ENCODE results near the gene DLG1.

DLG1 gene

GRCh38 chr3:197306374-197307086 is 8.1 kb upstream of the DLG1 start:
- H3K27ac ChIP-seq, result no peak overlapping the region

DNA sequence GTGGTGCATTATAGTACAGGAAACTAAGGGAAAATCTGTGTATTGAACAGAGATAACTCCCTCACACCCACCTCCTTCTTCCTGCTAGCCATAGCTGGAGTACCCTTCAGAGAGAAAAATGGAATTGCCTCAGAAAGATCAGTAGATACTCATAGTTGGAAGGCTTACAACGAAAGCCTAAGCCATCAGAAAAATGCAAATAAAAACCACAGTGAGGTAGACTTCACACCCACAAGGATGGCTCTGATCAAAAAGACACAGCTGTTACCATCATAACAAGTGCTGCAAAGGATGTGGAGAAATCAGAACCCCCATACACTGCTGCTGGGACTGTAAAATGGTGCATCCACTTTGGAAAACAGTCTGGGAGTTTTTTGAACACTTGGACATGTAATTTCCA is 7.4 kb upstream of the DLG1 start:
- Histone ChIP-seq H3K27me3 (peaks cover 21% of the 10 kb centered on the region), H3K36me3 (no peaks in the 10 kb centered on the region), H3K9me3 (no peaks in the 10 kb centered on the region), H3K4me3 (ENCODE audit: low read depth in 1 of 2, low read length in 1 of 2) (no peak overlapping the region), H3K4me1 (ENCODE audit: control insufficient read depth in 1 of 2, insufficient read depth in 1 of 2, low read depth in 1 of 2, low read length in 1 of 2) (no peaks in the 10 kb centered on the region), H3K27ac (no peak overlapping the region)
- TF ChIP-seq, protein P1, sequence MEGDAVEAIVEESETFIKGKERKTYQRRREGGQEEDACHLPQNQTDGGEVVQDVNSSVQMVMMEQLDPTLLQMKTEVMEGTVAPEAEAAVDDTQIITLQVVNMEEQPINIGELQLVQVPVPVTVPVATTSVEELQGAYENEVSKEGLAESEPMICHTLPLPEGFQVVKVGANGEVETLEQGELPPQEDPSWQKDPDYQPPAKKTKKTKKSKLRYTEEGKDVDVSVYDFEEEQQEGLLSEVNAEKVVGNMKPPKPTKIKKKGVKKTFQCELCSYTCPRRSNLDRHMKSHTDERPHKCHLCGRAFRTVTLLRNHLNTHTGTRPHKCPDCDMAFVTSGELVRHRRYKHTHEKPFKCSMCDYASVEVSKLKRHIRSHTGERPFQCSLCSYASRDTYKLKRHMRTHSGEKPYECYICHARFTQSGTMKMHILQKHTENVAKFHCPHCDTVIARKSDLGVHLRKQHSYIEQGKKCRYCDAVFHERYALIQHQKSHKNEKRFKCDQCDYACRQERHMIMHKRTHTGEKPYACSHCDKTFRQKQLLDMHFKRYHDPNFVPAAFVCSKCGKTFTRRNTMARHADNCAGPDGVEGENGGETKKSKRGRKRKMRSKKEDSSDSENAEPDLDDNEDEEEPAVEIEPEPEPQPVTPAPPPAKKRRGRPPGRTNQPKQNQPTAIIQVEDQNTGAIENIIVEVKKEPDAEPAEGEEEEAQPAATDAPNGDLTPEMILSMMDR (IDR thresholded peaks at IDR 0.05), result no peak

More at GRCh38 chr3:197306374-197307086, 8.1 kb upstream of the DLG1 start:
- no peaks in the 10 kb centered on the region for H3K9me3 ChIP-seq
- no peak overlapping the region for H3K4me3 ChIP-seq (ENCODE audit: low read depth in 1 of 2, low read length in 1 of 2)
- H3K4me1 ChIP-seq (ENCODE audit: control insufficient read depth in 1 of 2, insufficient read depth in 1 of 2, low read depth in 1 of 2, low read length in 1 of 2), result no peaks in the 10 kb centered on the region
- no peaks in the 10 kb centered on the region for H3K36me3 ChIP-seq
- H3K27me3 ChIP-seq, result peaks cover 19% of the 10 kb centered on the region
- TF ChIP-seq, protein P1 (IDR thresholded peaks at IDR 0.05), result no peak

DNA sequence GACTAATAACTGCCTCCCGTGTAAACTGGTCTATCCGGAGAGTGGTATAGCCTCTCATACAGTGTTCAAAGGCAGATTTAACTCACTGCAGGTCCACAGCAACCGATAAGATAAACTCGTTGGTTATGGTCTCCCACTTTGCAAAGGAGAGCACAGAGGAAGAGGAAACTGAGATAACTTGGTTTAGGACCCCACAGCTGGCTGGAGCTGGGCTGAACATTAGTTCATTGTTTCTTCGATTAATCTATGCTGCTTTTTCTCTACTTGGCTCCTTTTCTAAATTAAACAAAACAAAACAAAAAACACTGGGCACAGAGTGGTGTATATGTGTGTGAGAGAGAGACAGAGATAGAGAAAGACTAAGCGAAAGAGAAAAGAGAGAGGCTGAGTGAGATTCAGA is 5.0 kb upstream of the DLG1 start:
- no peak overlapping the region for H3K4me3 ChIP-seq (ENCODE audit: low read depth in 1 of 2, low read length in 1 of 2)
- H3K4me1 ChIP-seq (ENCODE audit: control insufficient read depth in 1 of 2, insufficient read depth in 1 of 2, low read depth in 1 of 2, low read length in 1 of 2), result peaks cover 9 to 12% of the 10 kb centered on the region in 2 experiments
- no peaks in the 10 kb centered on the region for H3K36me3 ChIP-seq
- no peaks in the 10 kb centered on the region for H3K9me3 ChIP-seq
- peaks cover 41% of the 10 kb centered on the region for H3K27me3 ChIP-seq
- TF ChIP-seq, protein P1 (IDR thresholded peaks at IDR 0.05), result no peak
- H3K27ac ChIP-seq, result no peak overlapping the region

- H3K36me3 ChIP-seq, result no peaks in the 10 kb centered on the region
- H3K9me3 ChIP-seq, result no peaks in the 10 kb centered on the region
- TF ChIP-seq, protein P1 (IDR thresholded peaks at IDR 0.05), result no peak
- H3K4me3 ChIP-seq (ENCODE audit: low read depth in 1 of 2, low read length in 1 of 2), result no peak overlapping the region
- H3K27me3 ChIP-seq, result peaks cover 45% of the 10 kb centered on the region
- H3K4me1 ChIP-seq (ENCODE audit: control insufficient read depth in 1 of 2, insufficient read depth in 1 of 2, low read depth in 1 of 2, low read length in 1 of 2), result peaks cover 12 to 14% of the 10 kb centered on the region in 2 experiments
- no peak overlapping the region for H3K27ac ChIP-seq
These were observed 4.4 kb upstream of the DLG1 start for GRCh38 chr3:197302696-197303341.

- Histone ChIP-seq H3K36me3 (no peaks in the 10 kb centered on the region), H3K4me3 (ENCODE audit: low read depth in 1 of 2, low read length in 1 of 2) (no peak overlapping the region), H3K27ac (no peak overlapping the region), H3K4me1 (ENCODE audit: control insufficient read depth in 1 of 2, insufficient read depth in 1 of 2, low read depth in 1 of 2, low read length in 1 of 2) (peaks cover 16 to 19% of the 10 kb centered on the region in 2 experiments), H3K27me3 (peaks cover 45% of the 10 kb centered on the region), H3K9me3 (no peaks in the 10 kb centered on the region)
- TF ChIP-seq, protein P1 (IDR thresholded peaks at IDR 0.05), result no peak
These were observed 3.6 kb upstream of the DLG1 start for GRCh38 chr3:197302033-197302432.
